Lower leg skin (tissue), 3 donors: ENCODE data around the gene NOP9.

ENCODE experiments used
- POLR2A ChIP-seq, 2 donors: fragments of 450-650 bp; IDR thresholded peaks; one replicate each; pipeline ENCODE4 v1.6.1; 2016 to 2017; ENCODE audit warnings: antibody characterized with exemption in 2 of 2, mild to moderate bottlenecking in 1 of 2, moderate library complexity in 1 of 2
- TF ChIP-seq, protein P1 (sequence below), 3 donors: fragments of 450-650 bp; IDR thresholded peaks; one replicate each; pipeline ENCODE4 v1.5.1; 2016; ENCODE audit warnings: antibody characterized with exemption in 3 of 3, mild to moderate bottlenecking in 3 of 3, moderate library complexity in 2 of 3

- TF ChIP-seq, protein P1, sequence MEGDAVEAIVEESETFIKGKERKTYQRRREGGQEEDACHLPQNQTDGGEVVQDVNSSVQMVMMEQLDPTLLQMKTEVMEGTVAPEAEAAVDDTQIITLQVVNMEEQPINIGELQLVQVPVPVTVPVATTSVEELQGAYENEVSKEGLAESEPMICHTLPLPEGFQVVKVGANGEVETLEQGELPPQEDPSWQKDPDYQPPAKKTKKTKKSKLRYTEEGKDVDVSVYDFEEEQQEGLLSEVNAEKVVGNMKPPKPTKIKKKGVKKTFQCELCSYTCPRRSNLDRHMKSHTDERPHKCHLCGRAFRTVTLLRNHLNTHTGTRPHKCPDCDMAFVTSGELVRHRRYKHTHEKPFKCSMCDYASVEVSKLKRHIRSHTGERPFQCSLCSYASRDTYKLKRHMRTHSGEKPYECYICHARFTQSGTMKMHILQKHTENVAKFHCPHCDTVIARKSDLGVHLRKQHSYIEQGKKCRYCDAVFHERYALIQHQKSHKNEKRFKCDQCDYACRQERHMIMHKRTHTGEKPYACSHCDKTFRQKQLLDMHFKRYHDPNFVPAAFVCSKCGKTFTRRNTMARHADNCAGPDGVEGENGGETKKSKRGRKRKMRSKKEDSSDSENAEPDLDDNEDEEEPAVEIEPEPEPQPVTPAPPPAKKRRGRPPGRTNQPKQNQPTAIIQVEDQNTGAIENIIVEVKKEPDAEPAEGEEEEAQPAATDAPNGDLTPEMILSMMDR (IDR thresholded peaks at IDR 0.05) = no peak
- TF ChIP-seq POLR2A (IDR thresholded peaks at IDR 0.05) = no peak
Measured at GRCh38 chr14:24269368-24269767, 30.3 kb upstream of the NOP9 start.
